PFSK-1 (cell line): ENCODE data around the gene TWF1.

Source experiments
- FOXP2 ChIP-seq: optimal IDR thresholded peaks from 2 replicates; pipeline ENCODE3; 2011; ENCODE audit warnings: borderline replicate concordance, control low read depth, inconsistent platforms; ENCODE audit not compliant: insufficient read depth; ENCODE audit errors: extremely low read length, extremely low read depth
- POLR2AphosphoS5 ChIP-seq: IDR thresholded peaks from 2 replicates; pipeline ENCODE4 v1.6.1; 2012; ENCODE audit warnings: low read depth, mild to moderate bottlenecking, control low read depth, low read length, moderate library complexity
- SIN3A ChIP-seq: IDR thresholded peaks from 2 replicates; pipeline ENCODE4 v1.6.1; 2012; ENCODE audit warnings: mild to moderate bottlenecking, low read length, moderate library complexity, borderline replicate concordance; ENCODE audit not compliant: insufficient read depth
- TAF1 ChIP-seq: IDR thresholded peaks from 2 replicates; pipeline ENCODE4 v1.6.1; 2012; ENCODE audit warnings: low read length, control low read depth, borderline replicate concordance; ENCODE audit not compliant: insufficient read depth
- TF ChIP-seq, protein P1 (sequence below), 2 experiments: IDR thresholded peaks; 2 replicates each; pipeline versions ENCODE4 v1.6.1 to v1.8.0; 2011 to 2012; ENCODE audit warnings: low read depth in 2 of 2, low read length in 2 of 2, control low read depth in 1 of 2, inconsistent platforms in 1 of 2, mild to moderate bottlenecking in 1 of 2, moderate library complexity in 1 of 2; ENCODE audit not compliant: insufficient read depth in 1 of 2

The TWF1 gene

GRCh38 chr12:43758728-43759563 lies 47.2 kb downstream of the TWF1 start, which contains the start of the genes IRAK4 and PUS7L:
IRAK4 (plus strand) TSS chr12:43758951; CDS start chr12:43768112, 9,161 bp downstream.
PUS7L (minus strand) TSS chr12:43758790; CDS start chr12:43755245, 3,545 bp downstream.
- peak; percentile 9; the same call in 1 of the 2 replicates for TF ChIP-seq SIN3A
- TF ChIP-seq, protein P1, sequence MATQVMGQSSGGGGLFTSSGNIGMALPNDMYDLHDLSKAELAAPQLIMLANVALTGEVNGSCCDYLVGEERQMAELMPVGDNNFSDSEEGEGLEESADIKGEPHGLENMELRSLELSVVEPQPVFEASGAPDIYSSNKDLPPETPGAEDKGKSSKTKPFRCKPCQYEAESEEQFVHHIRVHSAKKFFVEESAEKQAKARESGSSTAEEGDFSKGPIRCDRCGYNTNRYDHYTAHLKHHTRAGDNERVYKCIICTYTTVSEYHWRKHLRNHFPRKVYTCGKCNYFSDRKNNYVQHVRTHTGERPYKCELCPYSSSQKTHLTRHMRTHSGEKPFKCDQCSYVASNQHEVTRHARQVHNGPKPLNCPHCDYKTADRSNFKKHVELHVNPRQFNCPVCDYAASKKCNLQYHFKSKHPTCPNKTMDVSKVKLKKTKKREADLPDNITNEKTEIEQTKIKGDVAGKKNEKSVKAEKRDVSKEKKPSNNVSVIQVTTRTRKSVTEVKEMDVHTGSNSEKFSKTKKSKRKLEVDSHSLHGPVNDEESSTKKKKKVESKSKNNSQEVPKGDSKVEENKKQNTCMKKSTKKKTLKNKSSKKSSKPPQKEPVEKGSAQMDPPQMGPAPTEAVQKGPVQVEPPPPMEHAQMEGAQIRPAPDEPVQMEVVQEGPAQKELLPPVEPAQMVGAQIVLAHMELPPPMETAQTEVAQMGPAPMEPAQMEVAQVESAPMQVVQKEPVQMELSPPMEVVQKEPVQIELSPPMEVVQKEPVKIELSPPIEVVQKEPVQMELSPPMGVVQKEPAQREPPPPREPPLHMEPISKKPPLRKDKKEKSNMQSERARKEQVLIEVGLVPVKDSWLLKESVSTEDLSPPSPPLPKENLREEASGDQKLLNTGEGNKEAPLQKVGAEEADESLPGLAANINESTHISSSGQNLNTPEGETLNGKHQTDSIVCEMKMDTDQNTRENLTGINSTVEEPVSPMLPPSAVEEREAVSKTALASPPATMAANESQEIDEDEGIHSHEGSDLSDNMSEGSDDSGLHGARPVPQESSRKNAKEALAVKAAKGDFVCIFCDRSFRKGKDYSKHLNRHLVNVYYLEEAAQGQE (IDR thresholded peaks at IDR 0.05; ENCODE audit: insufficient read depth in 1 of 2, low read depth in 2 of 2, low read length in 2 of 2) = no peak
- no peak for TF ChIP-seq TAF1
- TF ChIP-seq POLR2AphosphoS5 = peak; percentile 68; the same call in 1 of the 2 replicates
- TF ChIP-seq FOXP2 = no peak

DNA sequence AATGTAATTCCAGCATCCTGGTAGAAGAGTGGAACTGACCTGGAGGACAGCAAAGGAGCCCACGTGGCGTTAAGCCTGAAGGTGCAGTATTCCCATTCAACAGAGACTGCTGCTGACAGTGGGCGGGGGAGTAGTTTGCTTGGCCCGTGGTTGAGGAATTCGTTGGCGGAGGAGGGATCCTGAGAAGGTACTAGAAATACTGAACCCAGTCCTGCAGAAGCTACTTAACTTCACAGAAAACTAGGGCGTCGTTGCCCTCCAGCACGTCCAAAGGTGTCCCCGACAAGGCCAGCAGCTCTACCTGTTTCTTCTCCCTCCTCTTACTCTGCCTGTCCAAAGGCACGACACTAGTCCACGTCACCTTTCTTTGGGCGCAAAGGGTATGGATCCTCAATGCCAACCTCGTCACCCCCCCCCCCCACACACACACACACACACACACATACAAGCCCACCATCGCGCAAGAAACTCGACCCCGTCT lies 47.8 kb downstream of the TWF1 start:
- TF ChIP-seq FOXP2 (no peak), POLR2AphosphoS5 (no peak), SIN3A (peak; percentile 16; the same call in 1 of the 2 replicates), TAF1 (no peak)

GRCh38 chr12:43754015-43754414 lies 52.1 kb downstream of the TWF1 start:
- TF ChIP-seq FOXP2 (no peak), TAF1 (no peak)

DNA sequence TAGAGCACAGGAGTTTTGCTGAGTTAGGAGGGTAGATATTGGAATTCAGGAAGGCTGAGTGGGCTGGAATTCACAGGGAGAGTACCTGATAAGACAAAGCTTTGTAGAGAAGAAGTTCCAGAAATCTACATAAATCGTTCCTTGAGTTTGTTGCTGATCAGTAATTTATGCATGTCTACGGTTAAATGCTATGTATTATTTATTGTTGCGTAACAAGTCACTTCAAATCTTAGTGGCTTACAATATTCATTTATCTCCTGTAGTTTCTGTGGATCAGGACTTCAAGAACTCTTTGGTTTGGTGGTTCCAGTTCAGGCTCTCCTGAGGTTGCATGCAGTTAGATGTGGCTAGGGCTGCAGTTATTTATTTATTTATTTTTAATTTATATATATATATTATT lies 55.3 kb downstream of the TWF1 start:
- no peak for TF ChIP-seq SIN3A
- TF ChIP-seq FOXP2 = no peak
- TF ChIP-seq, protein P1 (IDR thresholded peaks at IDR 0.05; ENCODE audit: insufficient read depth in 1 of 2, low read depth in 2 of 2, low read length in 2 of 2) = no peak
- TF ChIP-seq TAF1 = no peak
- TF ChIP-seq POLR2AphosphoS5 = no peak

- no peak for TF ChIP-seq FOXP2
- no peak for TF ChIP-seq POLR2AphosphoS5
- TF ChIP-seq TAF1 = no peak
- TF ChIP-seq, protein P1 (IDR thresholded peaks at IDR 0.05; ENCODE audit: insufficient read depth in 1 of 2, low read depth in 2 of 2, low read length in 2 of 2) = no peak
- TF ChIP-seq SIN3A = no peak
Measured at GRCh38 chr12:43749016-43749415, 57.1 kb downstream of the TWF1 start.

- TF ChIP-seq, protein P1 (IDR thresholded peaks at IDR 0.05; ENCODE audit: insufficient read depth in 1 of 2, low read depth in 2 of 2, low read length in 2 of 2) = no peak
- TF ChIP-seq TAF1 (no peak), FOXP2 (no peak), SIN3A (no peak), POLR2AphosphoS5 (no peak)
Measured at GRCh38 chr12:43744826-43745225, 61.3 kb downstream of the TWF1 start.
